HG03135 (cell line): Measurements from ENCODE around the gene NHS.
"Not testable (repeated sequence)": the region's sequence is repeated elsewhere in the genome, so short reads cannot be mapped to it uniquely, and the experiment has no call there.

ENCODE experiments used
- ATAC-seq: cut with Tn5 transposase; IDR thresholded peaks from one replicate; pipeline ENCODE4 v1.9.1; 2021; ENCODE audit warnings: mild to moderate bottlenecking, moderate library complexity; ENCODE audit not compliant: unreplicated experiment

The NHS gene

DNA sequence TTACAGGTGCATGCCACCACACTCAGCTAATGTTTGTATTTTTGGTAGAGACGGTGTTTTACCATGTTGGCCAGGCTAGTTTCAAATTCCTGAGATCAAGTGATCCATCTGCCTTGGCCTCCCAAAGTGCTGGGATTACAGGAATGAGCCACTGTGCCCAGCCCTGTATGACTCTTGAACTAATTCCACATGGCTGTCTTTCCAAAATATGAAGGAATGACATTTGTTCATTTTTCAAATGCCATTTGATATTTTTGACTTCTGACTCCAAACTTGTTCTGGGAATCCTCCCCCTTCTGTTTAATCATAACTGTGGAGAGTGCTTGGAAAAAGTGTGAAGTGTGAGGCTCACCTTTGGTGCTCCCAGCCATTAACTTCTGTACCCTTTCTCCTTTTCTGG lies 119.2 kb downstream of the NHS start:
- no peak for ATAC-seq

DNA sequence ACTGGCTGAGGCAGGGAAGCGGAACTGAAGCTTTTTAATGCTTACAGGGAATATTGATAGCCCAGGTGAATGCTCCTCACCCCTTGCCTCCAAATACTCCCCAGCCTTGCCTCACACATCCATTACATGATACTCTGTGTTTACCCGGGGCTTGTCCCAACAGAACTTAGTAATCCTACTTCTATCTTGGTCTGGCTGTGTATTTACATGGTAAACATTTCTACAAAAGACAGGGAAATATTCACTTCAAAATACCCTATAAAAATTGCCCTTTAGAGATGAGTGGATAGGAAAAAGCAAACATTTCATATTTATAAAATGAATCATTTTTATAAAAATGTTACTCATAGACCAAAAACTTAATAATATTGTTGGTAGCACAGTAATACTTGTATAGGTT lies 120.1 kb downstream of the NHS start:
- no peak for ATAC-seq

DNA sequence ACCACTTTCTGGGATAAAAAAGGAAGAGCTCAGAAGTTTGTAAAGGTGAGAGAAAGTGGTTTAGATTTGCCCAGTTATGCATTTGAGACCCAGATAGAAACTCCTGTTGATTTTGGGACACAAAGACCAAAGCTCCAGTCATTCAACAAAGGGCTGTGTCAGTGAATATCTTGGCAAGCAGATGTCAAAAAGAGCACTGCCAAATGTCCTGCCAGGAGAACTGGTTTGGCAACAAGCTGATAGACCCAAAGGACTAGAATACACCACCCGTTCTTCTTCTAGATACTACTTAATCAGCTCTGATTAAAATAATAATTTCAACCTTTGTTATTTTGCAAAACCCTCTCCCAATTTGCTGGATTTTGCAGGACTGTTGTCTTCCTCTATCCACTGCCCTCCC lies 121.4 kb downstream of the NHS start:
- no peak for ATAC-seq

DNA sequence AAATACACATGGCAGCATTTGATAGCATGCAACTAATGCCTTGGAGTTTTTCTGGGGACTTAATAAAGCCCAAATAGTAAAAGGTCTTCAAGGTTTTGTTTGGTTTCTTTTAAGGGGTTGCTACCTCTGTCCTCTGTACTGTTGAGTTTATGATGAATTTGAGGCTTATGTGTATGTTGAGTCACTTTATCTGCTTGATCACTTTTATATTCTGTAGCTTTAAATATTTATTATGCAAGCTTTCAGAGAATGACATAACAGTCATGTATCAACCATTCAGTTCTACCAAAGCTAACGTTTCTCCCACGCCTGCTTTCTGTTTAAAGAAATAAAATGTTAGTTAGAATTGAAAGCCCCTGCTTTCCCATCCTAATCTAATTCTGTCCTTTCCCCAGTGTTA lies 122.2 kb downstream of the NHS start:
- ATAC-seq, result no peak

DNA sequence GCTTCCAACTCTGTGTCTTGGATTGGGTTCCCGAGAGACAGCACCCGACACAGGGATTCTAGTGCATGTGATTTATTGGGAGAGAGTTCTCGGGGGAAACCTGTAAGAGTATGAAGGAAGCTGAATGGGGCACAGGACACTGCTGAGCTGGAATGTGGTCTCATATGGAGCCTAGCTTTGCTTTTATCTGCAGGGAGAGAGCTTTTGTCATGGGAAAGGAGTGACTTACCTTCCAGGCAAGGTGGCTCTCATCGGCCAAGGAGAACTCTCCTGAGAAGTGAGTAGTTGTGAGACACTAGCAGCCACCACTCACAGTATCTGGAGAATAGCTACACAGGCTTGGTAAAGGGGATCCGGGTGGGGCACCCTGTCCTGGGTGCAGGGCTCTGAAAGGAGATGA lies 124.5 kb downstream of the NHS start:
- ATAC-seq, result no peak

DNA sequence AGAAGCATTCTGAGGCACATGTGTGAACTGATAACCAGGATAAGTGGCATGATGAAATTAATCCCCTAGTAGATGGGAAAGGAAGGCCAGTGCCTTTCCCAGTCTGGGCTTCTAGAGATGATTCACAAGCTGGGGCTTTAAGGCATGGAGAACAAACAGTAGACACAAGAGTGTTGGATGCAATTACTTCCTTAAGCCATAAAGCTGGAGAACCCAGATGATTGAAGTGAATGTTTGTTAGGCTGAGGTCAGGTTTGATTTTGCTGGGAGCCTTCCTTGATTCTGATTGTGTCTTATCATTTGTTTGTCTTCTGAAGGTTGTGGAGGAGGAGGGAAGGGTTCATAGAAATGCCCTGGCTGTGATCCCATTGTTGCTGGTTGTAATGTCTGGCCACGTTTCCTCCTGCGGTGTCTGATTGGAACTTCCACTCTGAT lies 125.2 kb downstream of the NHS start:
- ATAC-seq, result no peak

DNA sequence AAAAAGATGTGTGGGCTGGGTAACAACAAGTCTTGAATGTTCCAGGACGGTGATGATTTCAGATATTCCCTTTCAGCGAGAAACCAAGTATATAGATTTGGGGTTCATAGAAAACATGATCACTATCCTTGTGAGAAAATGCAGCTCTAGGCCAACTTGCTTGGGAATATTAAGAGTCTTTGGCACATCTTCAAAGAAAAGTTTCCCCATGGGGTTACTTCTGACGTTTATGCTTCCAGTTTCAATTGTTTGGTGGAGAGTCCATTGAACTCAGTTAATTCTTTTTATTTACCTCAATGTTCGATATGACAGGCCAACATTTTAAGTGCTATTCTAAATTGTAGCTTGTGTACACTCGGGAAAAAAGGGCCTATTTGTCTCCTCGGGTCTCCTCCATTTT lies 126.7 kb downstream of the NHS start:
- ATAC-seq, result no peak

DNA sequence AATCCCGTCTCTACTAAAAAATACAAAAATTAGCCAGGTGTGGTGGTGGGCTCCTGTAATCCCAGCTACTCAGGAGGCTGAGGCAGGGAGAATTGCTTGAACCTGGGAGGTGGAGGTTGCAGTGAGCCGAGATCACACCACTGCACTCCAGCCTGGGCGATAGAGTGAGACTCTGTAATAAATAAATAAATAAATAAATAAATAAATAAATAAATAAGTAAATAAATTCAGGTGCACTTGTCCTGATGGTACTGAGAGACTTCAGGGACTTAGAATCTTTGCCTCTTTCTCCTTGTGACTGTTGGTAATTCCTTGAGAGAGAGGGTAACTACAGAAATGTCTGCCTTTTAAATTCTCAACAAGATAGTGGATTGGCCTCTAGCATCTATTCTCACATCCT lies 131.4 kb downstream of the NHS start:
- ATAC-seq, result not testable (repeated sequence)

DNA sequence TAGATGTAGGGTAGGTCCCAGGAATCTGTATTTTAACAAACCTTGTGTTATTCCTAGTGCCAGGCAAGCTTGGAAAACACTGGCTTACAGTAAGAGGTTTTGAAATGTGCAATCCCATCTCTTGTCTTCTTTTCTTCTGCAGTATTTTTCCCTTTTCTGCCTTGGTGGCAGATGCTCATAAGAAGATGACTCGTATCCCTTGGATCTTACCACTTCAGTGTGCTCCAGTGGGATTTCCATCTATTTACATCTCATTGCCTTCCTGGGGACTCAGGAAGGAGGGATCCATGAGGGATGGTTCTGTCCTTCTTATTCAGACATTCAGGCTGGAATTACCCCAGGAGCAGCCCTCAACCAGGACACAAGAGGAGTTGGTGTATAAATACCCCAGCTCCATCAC lies 136.6 kb downstream of the NHS start:
- ATAC-seq, result no peak

DNA sequence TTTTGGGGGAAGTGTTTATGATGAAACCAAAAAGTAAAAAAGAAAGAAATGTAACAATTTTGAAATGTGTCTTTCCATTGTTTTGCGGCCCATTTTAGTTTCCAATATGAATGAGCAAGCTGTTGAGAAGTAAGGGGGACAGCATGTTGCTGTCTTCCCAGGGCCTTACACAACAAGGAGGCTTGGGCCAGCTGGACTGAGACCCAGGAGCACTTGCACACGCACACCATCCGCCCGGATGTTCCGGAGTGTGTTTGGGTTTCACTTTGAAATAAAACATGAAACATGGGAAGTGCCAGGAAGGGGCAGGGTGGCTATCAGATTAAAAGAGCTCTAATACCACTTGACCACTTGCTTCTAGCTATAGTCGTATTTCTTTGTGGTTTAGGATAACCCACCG lies 144.4 kb downstream of the NHS start:
- ATAC-seq, result no peak

DNA sequence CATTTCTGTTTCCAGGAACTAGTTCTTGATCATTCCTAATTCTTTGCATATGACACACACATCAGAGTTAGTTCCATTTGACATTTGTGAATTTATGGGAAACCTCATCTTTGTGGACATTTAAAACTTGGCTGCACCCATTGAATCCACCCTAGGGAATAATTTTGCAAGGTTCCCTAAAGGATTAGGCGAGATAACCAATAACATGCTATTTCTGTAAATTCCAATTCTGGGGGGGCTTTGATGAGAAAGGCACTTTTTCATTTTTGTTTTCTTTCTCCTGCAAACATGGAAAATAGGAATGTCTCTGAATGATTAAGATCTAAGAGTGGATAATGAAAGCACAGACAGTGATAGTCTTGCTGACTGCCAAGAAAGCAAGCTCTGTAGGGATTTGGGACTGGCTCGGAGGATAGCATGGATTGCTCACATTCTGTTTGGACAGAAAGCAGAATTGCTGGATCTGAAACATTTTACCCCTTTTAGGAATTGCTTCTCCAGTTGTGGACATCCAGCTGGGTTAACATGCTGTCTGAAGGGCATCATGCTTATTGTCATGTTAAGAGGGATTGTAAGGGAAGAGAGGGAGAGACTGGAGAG lies 145.1 kb downstream of the NHS start:
- no peak for ATAC-seq

DNA sequence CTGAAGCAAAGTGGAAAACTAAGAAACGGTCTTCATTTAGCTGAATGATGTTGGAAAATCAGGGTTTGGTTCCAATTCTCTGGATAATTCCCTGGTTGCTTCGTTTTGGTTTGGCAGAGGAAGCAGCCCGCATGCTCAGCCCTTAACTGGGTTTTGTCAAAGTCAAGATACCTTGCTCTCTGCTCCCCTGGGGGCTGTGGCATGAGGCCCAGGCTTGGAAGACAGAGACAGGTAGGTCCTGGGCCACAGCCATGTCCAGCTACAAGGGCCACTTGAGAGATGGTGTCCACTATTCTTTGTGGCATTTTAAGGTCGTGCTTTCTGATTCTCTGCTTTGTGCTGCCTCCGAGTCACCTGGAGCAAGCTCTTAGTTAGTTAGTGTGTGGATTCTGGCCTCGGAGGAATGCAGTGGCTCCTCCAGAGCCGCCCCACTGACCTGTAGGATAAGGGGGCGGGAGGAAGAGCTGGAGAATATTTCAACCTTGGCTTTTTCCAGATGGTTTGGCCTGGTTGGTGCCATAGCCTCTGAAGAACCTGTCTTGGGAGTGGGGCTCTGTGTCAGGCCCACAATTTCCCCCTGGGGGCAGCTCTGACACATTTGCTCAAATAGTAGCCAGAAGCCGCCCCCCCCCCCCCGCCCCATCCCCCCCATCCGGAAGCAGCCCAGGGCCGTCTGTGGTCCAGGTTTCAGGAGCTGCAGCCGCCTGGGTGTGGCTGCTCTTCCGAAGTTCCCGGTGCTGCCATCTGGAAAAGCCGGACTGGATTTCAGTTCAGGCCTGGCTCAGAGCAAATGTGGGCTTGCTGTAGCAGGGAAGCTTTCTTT lies 147.1 kb downstream of the NHS start:
- no peak for ATAC-seq

DNA sequence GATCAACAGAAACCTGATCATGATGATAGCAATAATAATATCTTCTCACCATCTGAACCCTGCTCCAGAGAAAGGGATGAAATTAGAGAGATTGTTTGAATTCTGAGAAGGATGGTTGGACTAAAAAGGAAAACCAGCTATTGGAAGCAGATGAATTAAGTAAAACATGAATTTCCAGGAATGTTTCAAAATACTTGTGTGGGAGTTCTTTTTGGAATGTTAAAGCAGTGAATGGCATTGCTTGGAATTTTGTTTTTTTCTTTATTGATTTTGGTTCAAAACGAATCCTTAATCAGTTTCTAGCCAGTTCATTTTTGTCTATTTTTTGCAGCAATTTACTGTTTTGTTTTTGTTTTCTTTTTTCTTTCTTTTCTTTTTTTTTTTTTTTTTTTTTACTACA lies 150.3 kb downstream of the NHS start:
- no peak for ATAC-seq

DNA sequence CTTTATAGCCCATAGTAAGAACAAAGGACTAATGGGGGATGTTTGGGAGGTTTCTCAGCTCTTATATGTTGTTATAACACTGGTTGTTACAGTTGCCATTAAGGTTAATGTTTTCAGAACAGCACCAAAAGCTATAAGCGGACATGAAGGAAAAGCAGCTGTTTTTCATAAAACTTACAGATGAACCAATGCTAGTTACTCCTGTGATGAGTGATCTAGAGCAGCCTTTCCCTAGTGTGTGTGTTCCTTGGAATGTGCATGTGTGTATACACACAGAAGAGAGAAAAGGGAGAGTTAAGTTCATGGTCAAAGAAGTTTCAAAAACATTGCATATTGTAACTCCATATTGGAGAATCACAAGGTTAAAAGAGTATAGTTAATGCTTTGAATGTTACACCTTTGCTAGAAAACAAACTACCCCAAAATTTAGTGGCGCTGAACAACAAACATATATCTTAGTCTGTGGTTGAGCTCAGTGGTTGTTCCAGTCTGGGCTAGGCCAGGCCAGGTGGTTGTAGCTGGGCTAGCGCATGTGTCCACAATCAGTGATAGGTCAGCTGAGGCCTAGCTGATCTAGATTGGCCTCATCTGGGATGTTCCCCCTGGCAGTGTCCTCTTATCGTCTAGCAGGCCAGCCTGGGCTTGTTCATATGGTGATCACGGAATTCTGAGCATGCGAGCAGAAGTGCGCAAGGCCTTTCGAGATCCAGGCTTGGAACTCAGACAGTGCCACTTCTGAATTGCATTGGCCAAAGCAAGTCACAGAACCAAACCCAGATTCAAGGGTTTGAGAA lies 151.0 kb downstream of the NHS start:
- no peak for ATAC-seq

DNA sequence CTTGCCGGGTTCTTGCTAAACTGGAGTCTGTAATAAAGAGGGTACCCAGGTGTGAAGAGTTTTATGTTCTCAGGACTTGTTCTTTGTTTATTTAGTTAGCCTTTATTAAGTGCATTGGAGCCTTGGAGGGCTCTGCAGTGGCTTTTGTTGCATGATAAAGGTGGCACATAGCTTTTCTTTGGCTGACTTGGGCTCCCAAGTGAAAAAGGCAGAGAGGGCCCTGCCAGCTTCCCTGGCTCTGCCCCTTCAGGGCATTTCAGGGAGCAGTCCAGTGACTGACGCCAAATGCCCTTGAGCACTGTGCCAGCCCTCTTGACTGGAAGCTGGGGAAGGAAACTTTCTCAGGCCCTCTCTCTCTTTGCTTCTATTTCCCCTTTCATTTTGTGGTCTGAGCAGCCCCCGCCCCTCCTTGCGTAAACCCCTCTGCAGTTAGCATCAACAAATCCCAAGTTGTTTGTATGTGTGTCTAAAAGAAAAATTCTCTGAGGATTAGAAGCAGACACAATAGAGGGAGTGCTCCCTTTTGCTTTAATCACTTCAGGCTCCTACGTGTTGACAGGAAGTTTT lies 152.2 kb downstream of the NHS start:
- no peak for ATAC-seq

DNA sequence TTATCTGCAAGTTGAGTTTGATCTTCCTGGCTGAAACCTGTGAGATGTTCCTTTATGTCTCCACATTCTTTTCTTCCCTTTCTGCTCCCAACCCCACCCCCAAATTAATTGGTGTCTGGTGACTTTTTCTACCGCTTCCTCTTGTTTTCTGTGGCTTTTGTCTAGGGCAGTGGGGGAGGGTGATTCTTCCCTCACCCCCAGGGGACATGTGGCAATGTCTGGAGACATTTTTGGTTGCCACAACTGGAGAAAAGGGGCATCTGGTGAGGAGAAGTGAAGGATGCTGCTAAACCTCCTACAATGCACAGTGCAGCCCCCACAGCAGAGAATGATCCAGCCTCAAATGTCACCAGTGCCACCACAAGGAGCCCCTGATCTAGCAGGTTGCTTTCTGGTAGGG lies 152.9 kb downstream of the NHS start:
- ATAC-seq, result no peak

DNA sequence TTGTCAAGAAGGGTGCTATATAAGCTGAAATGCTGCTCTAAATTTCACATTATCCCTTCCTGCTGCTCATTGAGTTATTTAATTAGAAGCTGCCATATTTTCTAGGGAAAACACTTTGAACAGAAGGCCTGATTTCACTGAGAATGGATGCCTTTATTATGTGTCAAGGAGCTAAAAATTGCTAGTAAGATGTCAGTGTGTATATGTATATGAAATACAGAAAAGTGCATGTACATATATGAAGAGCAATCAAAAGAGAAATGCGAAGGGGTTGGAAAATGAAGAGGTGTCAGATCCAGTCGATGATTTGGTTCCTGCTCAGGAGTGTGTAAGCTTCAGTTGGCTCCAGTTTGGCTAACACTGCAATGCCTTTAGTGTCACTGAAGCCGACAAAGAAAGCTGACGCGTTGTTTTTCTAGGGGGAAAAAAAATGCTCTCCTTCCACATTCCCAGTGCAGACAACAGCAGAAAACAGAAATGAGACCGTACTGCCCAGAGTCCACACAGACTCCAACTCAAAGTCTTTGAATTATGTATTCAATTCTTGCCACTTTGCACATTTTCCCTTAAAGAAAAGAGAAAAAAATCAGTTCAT lies 154.2 kb downstream of the NHS start:
- ATAC-seq, result no peak

DNA sequence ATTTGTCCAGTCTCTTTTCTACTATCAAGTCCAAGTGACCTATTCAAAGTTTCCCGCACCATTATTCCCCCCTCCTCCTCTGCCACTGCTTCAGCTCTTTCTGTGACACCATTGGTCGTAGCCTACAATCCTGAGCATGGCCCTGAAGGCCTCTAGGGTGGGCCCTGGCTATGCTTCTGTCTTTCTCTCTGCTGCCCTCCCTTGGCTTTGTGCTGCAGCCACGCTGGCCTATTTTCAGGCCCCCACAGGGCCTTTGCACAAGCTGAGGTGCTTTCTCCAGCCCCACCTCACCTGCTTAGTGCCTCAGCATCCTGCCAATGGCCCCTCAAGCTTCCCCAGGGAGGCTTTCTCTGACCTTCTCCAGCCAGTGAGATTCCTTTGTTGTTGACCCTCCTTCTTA lies 156.5 kb downstream of the NHS start:
- no peak for ATAC-seq

DNA sequence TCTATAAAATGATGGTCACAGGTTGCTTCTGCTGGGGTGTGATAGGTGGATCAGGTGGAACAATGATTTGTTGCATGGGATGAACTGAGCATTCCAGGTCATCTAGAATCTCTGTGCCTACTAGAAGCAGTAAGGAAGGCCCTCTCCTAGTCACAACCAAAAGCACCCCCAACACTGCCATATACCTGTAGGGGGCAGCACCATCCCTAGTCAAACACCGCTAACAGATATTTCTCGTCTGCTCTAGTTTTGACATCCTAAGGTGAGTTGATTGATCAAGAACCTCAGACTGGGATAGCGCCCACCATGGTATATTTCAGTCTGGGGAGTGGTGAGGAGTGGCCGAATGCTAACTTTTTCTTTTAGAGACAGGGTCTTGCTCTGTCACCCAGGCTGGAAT lies 160.2 kb downstream of the NHS start:
- ATAC-seq, result no peak

DNA sequence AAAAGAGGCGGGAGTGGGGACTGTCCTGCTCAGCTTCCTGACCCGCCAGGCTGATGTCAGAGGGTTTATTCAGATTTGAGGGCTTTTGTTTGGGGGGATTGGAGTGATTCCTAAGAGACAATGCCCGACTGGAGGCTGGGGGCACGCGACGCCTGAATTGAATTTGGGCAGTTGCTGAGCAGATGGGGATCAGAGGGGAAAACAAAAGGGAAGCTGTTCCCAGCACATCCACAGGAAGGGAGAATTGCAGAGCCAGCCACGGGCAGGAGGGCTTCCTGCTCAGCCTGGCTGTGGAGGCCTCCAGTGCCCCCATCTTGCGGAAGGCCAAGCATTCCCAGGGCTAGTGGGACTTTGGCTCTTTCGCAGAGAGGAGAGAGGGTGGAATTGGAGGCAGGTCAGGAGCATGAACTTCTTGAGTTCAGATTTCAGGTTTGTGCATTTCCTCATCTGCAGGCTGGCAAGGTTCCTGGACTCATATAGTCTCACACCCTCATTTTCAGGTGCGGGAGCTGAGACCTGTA lies 162.8 kb downstream of the NHS start:
- no peak for ATAC-seq

DNA sequence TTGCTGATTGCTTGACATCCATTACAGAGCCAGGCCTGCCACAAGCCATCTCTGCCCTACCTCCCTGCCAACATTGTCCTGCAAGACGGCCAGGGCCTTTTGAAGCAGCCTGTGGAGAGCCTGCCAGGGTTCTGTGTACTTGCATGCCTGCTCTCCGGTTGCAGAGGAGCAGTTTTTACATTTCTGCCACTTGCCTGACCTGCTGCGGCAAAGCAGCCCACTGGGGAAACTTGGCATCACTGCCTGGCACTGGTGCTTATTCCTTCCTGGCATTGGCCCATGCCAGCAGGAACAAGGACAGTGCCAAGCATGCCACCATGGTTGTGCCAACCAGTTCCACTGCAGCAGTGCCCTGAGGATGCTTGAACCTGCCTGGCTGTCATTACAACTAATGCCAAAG lies 167.1 kb downstream of the NHS start:
- ATAC-seq, result no peak
